Endodermal cell (in vitro differentiated cells): ENCODE measurements around the gene BAG5. TPM values are rescaled to one million over a fixed set of nuclear protein-coding genes. Genes with fewer than 3 reads are reported as not detected.
A peak's percentile ranks its signal among the peaks of the same experiment; 100 is the strongest.

Experiments used
- DNase-seq: peaks from one replicate; pipeline ENCODE4 v3.0.0-alpha.2; 2017
- H3K27ac ChIP-seq: 2 replicates; pipeline ENCODE4 v1.5.1; 2013; ENCODE audit warnings: mild to moderate bottlenecking, low read depth, low read length, moderate library complexity
- H3K27me3 ChIP-seq: 2 replicates; pipeline ENCODE4 v1.6.1; 2013; ENCODE audit warnings: mild to moderate bottlenecking, low read length, moderate library complexity; ENCODE audit not compliant: insufficient read depth, control insufficient read depth, poor library complexity, severe bottlenecking
- H3K36me3 ChIP-seq: 2 replicates; pipeline ENCODE4 v1.7.0; 2013; ENCODE audit warnings: mild to moderate bottlenecking, low read length, moderate library complexity; ENCODE audit not compliant: control insufficient read depth, insufficient read depth
- H3K4me1 ChIP-seq: one replicate; pipeline ENCODE4 v1.7.0; 2013; ENCODE audit warnings: low read length; ENCODE audit not compliant: control insufficient read depth, insufficient read depth
- H3K4me3 ChIP-seq: 2 replicates; pipeline ENCODE4 v1.5.1; 2013; ENCODE audit warnings: mild to moderate bottlenecking, low read length, moderate library complexity
- H3K9ac ChIP-seq: 2 replicates; pipeline ENCODE4 v1.6.1; 2013; ENCODE audit warnings: mild to moderate bottlenecking, low read length, moderate library complexity; ENCODE audit not compliant: poor library complexity, severe bottlenecking; ENCODE audit errors: extremely low read depth
- H3K9me3 ChIP-seq: 2 replicates; pipeline ENCODE4 v1.6.1; 2013; ENCODE audit warnings: mild to moderate bottlenecking, low read length, moderate library complexity; ENCODE audit not compliant: control insufficient read depth
- H3K27ac Mint-ChIP-seq: 2 replicates; pipeline ENCODE4 v1.8.0; 2020; ENCODE audit warnings: mixed read lengths
- H3K27me3 Mint-ChIP-seq: 2 replicates; pipeline ENCODE4 v1.8.0; 2021; ENCODE audit warnings: mild to moderate bottlenecking, mixed read lengths; ENCODE audit not compliant: insufficient read depth
- H3K36me3 Mint-ChIP-seq: 2 replicates; pipeline ENCODE4 v1.8.0; 2020; ENCODE audit warnings: low read depth, mixed read lengths
- H3K4me1 Mint-ChIP-seq: 2 replicates; pipeline ENCODE4 v1.8.0; 2020; ENCODE audit warnings: mixed read lengths
- H3K4me3 Mint-ChIP-seq: 2 replicates; pipeline ENCODE4 v1.8.0; 2020; ENCODE audit warnings: mild to moderate bottlenecking, moderate library complexity, mixed read lengths
- H3K9me3 Mint-ChIP-seq: 2 replicates; pipeline ENCODE4 v1.8.0; 2020; ENCODE audit warnings: mild to moderate bottlenecking, mixed read lengths
- CTCF ChIP-seq: fragments of 200-600 bp; sonication (generic); conservative IDR thresholded peaks from 2 replicates; pipeline ENCODE4 v1.5.0; 2021; ENCODE audit warnings: antibody characterized with exemption, mild to moderate bottlenecking
- WGBS, 2 experiments: methylation state at CpG; one replicate each; pipeline versions ENCODE4 v1.1.5 to v1.1.7; 2013; ENCODE audit warnings: missing lambda C conversion rate in 2 of 2, mixed read lengths in 1 of 2; ENCODE audit not compliant: insufficient coverage in 1 of 2, insufficient read length in 1 of 2; 5-methylcytosine and 5-hydroxymethylcytosine counted together
- total RNA-seq, 2 donors: library from RNA; stranded (reverse); fragmentation: NEBNext Ultra II Directional in 1 of 2; extraction: Animal tissue kit (Norgen Biotek cat#: 25700) in 1 of 2; gene quantifications; 2 replicates in 1 of 2; 3 replicates in 1 of 2; pipeline ENCODE4 v1.2.1, GENCODE V29; 2021

BAG5 gene
- total RNA-seq, 2 donors from 2014 or later, result 27.6 to 28.1 TPM

- Histone ChIP-seq H3K27me3 (no peaks in the 10 kb centered on the region), H3K4me1 (no peaks in the 10 kb centered on the region), H3K9ac (peak overlapping the region; percentile 90), H3K4me3 (peak overlapping the region; percentile 99), H3K36me3 (peaks cover 38% of the 10 kb centered on the region), H3K27ac (peak overlapping the region; percentile 96), H3K9me3 (no peaks in the 10 kb centered on the region)
- 0% methylated on average over 19 to 25 of the region's 25 CpGs for WGBS, 2 experiments
- Mint-ChIP-seq H3K27me3 (no peaks in the 10 kb centered on the region), H3K36me3 (peaks cover 29% of the 10 kb centered on the region), H3K4me1 (peaks cover 14% of the 10 kb centered on the region), H3K27ac (peak overlapping the region; percentile 92), H3K9me3 (no peaks in the 10 kb centered on the region), H3K4me3 (peak overlapping the region; percentile 81)
- DNase-seq, result no peak
- TF ChIP-seq CTCF, result no peak
Observed at GRCh38 chr14:103562179-103562428, 353 bp downstream of the BAG5 start.

GRCh38 chr14:103561381-103562178, 877 bp downstream of the BAG5 start:
- Mint-ChIP-seq H3K27ac (peak overlapping the region; percentile 92), H3K9me3 (no peaks in the 10 kb centered on the region), H3K27me3 (no peaks in the 10 kb centered on the region), H3K4me3 (peak overlapping the region; percentile 81), H3K36me3 (peaks cover 30% of the 10 kb centered on the region), H3K4me1 (peaks cover 14% of the 10 kb centered on the region)
- Histone ChIP-seq H3K27ac (peak overlapping the region; percentile 96), H3K36me3 (peaks cover 36% of the 10 kb centered on the region), H3K9ac (peak overlapping the region; percentile 90), H3K27me3 (no peaks in the 10 kb centered on the region), H3K4me3 (peak overlapping the region; percentile 99), H3K9me3 (no peaks in the 10 kb centered on the region), H3K4me1 (no peaks in the 10 kb centered on the region)
- TF ChIP-seq CTCF, result no peak
- DNase-seq, result peak; percentile 78
- 4 to 6% methylated on average over 30 to 36 of the region's 36 CpGs for whole genome bisulfite sequencing, 2 experiments

GRCh38 chr14:103560691-103561090, 1.8 kb downstream of the BAG5 start:
- peaks cover 14% of the 10 kb centered on the region for H3K4me1 Mint-ChIP-seq
- Histone ChIP-seq H3K36me3 (peaks cover 29% of the 10 kb centered on the region), H3K9ac (peak overlapping the region; percentile 90), H3K4me1 (no peaks in the 10 kb centered on the region), H3K27me3 (no peaks in the 10 kb centered on the region), H3K4me3 (peak overlapping the region; percentile 99), H3K9me3 (no peaks in the 10 kb centered on the region), H3K27ac (no peak overlapping the region)
- no peaks in the 10 kb centered on the region for H3K27me3 Mint-ChIP-seq
- TF ChIP-seq CTCF, result no peak
- peak overlapping the region; percentile 81 for H3K4me3 Mint-ChIP-seq
- DNase-seq, result no peak
- no peaks in the 10 kb centered on the region for H3K9me3 Mint-ChIP-seq
- 93 to 98% methylated on average over 8 of the region's 8 CpGs for WGBS, 2 experiments
- peaks cover 27% of the 10 kb centered on the region for H3K36me3 Mint-ChIP-seq
- H3K27ac Mint-ChIP-seq, result peak overlapping the region; percentile 38
